HepG2 (cell line): ENCODE data around the gene ZCCHC8. TPM values are rescaled to one million over a fixed set of nuclear protein-coding genes. Genes with fewer than 3 reads are reported as not detected.

ENCODE experiments used
- ATAC-seq: fragments of 200-7000 bp; cut with Tn5 transposase; 3 replicates; pipeline ENCODE4 v1.9.1; 2020; ENCODE audit warnings: mild to moderate bottlenecking, moderate library complexity
- BruUV-seq: library from RNA; stranded (reverse); fragments of 400-500 nt; replicated peaks from 2 replicates; lab custom pipeline; 2021; lab: Mats Ljungman, UMichigan
- CTCF ChIA-PET: fragments of 300-600 bp; formaldehyde crosslinking; extraction: SDS; loops from one replicate; lab custom pipeline; 2021; ENCODE audit warnings: low total read pairs, inconsistent platforms, low intra/inter-chr PET ratio; lab: Yijun Ruan, JAX
- POLR2A ChIA-PET: fragments of 350-600 bp; sonication (Branson Sonifier 250); formaldehyde crosslinking; loops from one replicate; lab custom pipeline; 2020; ENCODE audit warnings: antibody characterized with exemption, inconsistent platforms; lab: Yijun Ruan, JAX
- DNase-seq: peaks from one replicate; pipeline ENCODE4 v3.0.0-alpha.2; 2015; ENCODE audit warnings: low spot score
- FAIRE-seq: peaks from 3 replicates; lab custom pipeline; 2011; peaks lifted over from hg19 to GRCh38; lab: Jason Lieb, UNC
- H2AFZ ChIP-seq: one replicate; pipeline ENCODE4 v1.6.1; 2011; ENCODE audit warnings: low read length, inconsistent platforms
- H3K27ac ChIP-seq: fragments of 300-600 bp; 3 replicates; pipeline ENCODE4 v1.8.0; 2011; ENCODE audit warnings: mixed run types, mild to moderate bottlenecking, mixed read lengths, low read length, inconsistent platforms; ENCODE audit not compliant: insufficient read depth; ENCODE audit errors: extremely low read length
- H3K27me3 ChIP-seq, 2 experiments: fragments of 200-600 bp in 1 of 2; 2 replicates in 1 of 2; 3 replicates in 1 of 2; pipeline versions ENCODE4 v1.6.0 to v1.8.0; 2011; ENCODE audit warnings: low read length in 2 of 2, mild to moderate bottlenecking in 2 of 2, moderate library complexity in 2 of 2, inconsistent platforms in 1 of 2; ENCODE audit not compliant: insufficient read depth in 2 of 2, control insufficient read depth in 1 of 2
- H3K36me3 ChIP-seq, 2 experiments: fragments of 200-600 bp in 1 of 2; replicated peaks in 1 of 2; 2 replicates in 1 of 2; 3 replicates in 1 of 2; pipeline versions ENCODE4 v1.5.1 to v1.8.0; 2011; ENCODE audit warnings: low read length in 2 of 2, inconsistent platforms in 1 of 2; ENCODE audit not compliant: insufficient read depth in 2 of 2, control insufficient read depth in 1 of 2
- H3K4me1 ChIP-seq: 2 replicates; pipeline ENCODE4 v1.5.1; 2012; ENCODE audit warnings: low read length, inconsistent platforms; ENCODE audit not compliant: insufficient read depth
- H3K4me2 ChIP-seq: 2 replicates; pipeline ENCODE4 v1.6.0; 2011; ENCODE audit warnings: low read depth, low read length, inconsistent platforms
- H3K4me3 ChIP-seq, 3 experiments: fragments of 200-600 bp in 1 of 3; sonication (generic), shearing (Covaris generic) in 1 of 3; replicated peaks in 1 of 3; 2 replicates each; pipeline ENCODE4 v1.5.1; 2011 to 2016; ENCODE audit warnings: low read length in 3 of 3, inconsistent platforms in 2 of 3, low read depth in 2 of 3, mild to moderate bottlenecking in 2 of 3, control low read depth in 1 of 3, mixed read lengths in 1 of 3; ENCODE audit not compliant: insufficient read depth in 1 of 3
- H3K79me2 ChIP-seq: one replicate; pipeline ENCODE4 v1.6.1; 2011; ENCODE audit warnings: low read length, inconsistent platforms; ENCODE audit not compliant: insufficient read depth
- H3K9ac ChIP-seq: 2 replicates; pipeline ENCODE4 v1.6.0; 2011; ENCODE audit warnings: mild to moderate bottlenecking, low read depth, low read length, inconsistent platforms; ENCODE audit not compliant: insufficient read depth
- H3K9me3 ChIP-seq: 2 replicates; pipeline ENCODE4 v1.5.1; 2012; ENCODE audit warnings: mild to moderate bottlenecking, low read length
- H4K20me1 ChIP-seq: 2 replicates; pipeline ENCODE4 v1.6.0; 2011; ENCODE audit warnings: inconsistent platforms, mild to moderate bottlenecking, low read length, moderate library complexity; ENCODE audit not compliant: insufficient read depth
- CCAR2 ChIP-seq: fragments of 200-400 bp; formaldehyde crosslinking; optimal IDR thresholded peaks from 2 replicates; pipeline ENCODE3; 2018; ENCODE audit warnings: low read depth, mild to moderate bottlenecking, low read length, moderate library complexity
- CREBL2 ChIP-seq: sonication (generic); formaldehyde crosslinking; IDR thresholded peaks from 2 replicates; pipeline ENCODE4 v1.8.1; 2023; ENCODE audit warnings: missing genetic modification reagents, mild to moderate bottlenecking, borderline replicate concordance
- HMGA1 ChIP-seq: sonication (generic); formaldehyde crosslinking; conservative IDR thresholded peaks from 2 replicates; pipeline ENCODE4 v1.4.0; 2020; ENCODE audit warnings: missing genetic modification reagents
- NONO ChIP-seq, 2 experiments: fragments of 450-650 bp in 1 of 2; sonication (generic) in 1 of 2; formaldehyde crosslinking in 1 of 2; IDR thresholded peaks in 1 of 2; conservative IDR thresholded peaks in 1 of 2; 2 replicates each; pipeline versions ENCODE4 v1.6.1 to v1.8.0; 2017 to 2022; ENCODE audit warnings: mild to moderate bottlenecking in 1 of 2, missing genetic modification reagents in 1 of 2, moderate library complexity in 1 of 2
- TBX2 ChIP-seq: sonication (generic); formaldehyde crosslinking; IDR thresholded peaks from 2 replicates; pipeline ENCODE4 v1.5.0; 2020; ENCODE audit warnings: missing genetic modification reagents, mild to moderate bottlenecking, borderline replicate concordance
- TCF12 ChIP-seq, 2 experiments: fragments of 450-650 bp in 1 of 2; sonication (generic) in 1 of 2; formaldehyde crosslinking in 1 of 2; IDR thresholded peaks; 2 replicates each; pipeline versions ENCODE4 v1.6.1 to v1.8.0; 2017 to 2022; ENCODE audit warnings: antibody characterized with exemption in 1 of 2, mild to moderate bottlenecking in 1 of 2, missing genetic modification reagents in 1 of 2, moderate library complexity in 1 of 2
- ZEB1 ChIP-seq: IDR thresholded peaks from 2 replicates; pipeline ENCODE4 v1.6.1; 2012; ENCODE audit warnings: mild to moderate bottlenecking, low read depth, inconsistent platforms; ENCODE audit not compliant: insufficient replicate concordance
- ZNF124 ChIP-seq: sonication (generic); formaldehyde crosslinking; IDR thresholded peaks from 2 replicates; pipeline ENCODE4 v1.4.0; 2020; ENCODE audit warnings: missing genetic modification reagents
- ZNF326 ChIP-seq: sonication (generic); formaldehyde crosslinking; IDR thresholded peaks from 2 replicates; pipeline ENCODE4 v1.4.0; 2020; ENCODE audit warnings: missing genetic modification reagents, borderline replicate concordance
- ZNF552 ChIP-seq: sonication (generic); formaldehyde crosslinking; IDR thresholded peaks from 2 replicates; pipeline ENCODE4 v1.9.0; 2022; ENCODE audit warnings: missing genetic modification reagents, mild to moderate bottlenecking, borderline replicate concordance
- WGBS: methylation state at CpG from one replicate; pipeline ENCODE4 v1.1.6; 2017; ENCODE audit warnings: low lambda C conversion rate; 5-methylcytosine and 5-hydroxymethylcytosine counted together
- in situ Hi-C: cut with HindIII; loops from 2 replicates; pipeline ENCODE4 v1.10.0; 2017; ENCODE audit warnings: low pct_unique_long_range_greater_than_20kb; ENCODE audit not compliant: extremely low pct_ligation_motif_present
- intact Hi-C: fragments of 100-400 bp; cut with micrococcal nuclease; formaldehyde crosslinking; loops from one replicate; pipeline ENCODE4 v1.10.0; 2022; ENCODE audit not compliant: unreplicated experiment
- polyA plus RNA-seq, 8 experiments: library from polyadenylated mRNA; depleted of rRNA in 3 of 8; stranded (reverse) in 7 of 8; unstranded in 1 of 8; fragments of >200 nt; fragmentation: Illumina TruSeq in 4 of 8; extraction: Trizol in 4 of 8; gene quantifications; 2 replicates each; pipeline versions ENCODE4 v1.2.1 to v1.2.3, GENCODE V29; 2011 to 2016; ENCODE audit warnings: low read depth in 4 of 8, missing spikeins in 1 of 8, mixed read lengths in 1 of 8; ENCODE audit not compliant: insufficient read depth in 1 of 8
- total RNA-seq, 5 experiments: library from RNA; depleted of rRNA; stranded (reverse); fragments of >200 nt; fragmentation: Illumina TruSeq; extraction: Trizol; gene quantifications; 2 replicates each; pipeline ENCODE4 v1.2.3, GENCODE V29; 2016; ENCODE audit warnings: low read depth in 1 of 5

ZCCHC8 gene
- total and polyA plus RNA-seq, 2 of the 13 experiments (the other 11 are each of a cell fraction or from before 2014, with no cell fraction given) = 18.6 to 20.9 TPM

- no peaks in the 10 kb centered on the region for H3K9me3 ChIP-seq
- no peaks in the 10 kb centered on the region; a peak in 1 of 5 replicates for H3K27me3 ChIP-seq
- 98% methylated on average over 6 of the region's 6 CpGs for WGBS
- in situ Hi-C loops (no loop called here), intact Hi-C loops (loop anchor here (10.0 kb wide), 1 partner anchor 226 kb away; the partner anchor contains the start of gene DENR)
- H3K36me3 ChIP-seq = peaks cover 0 to 19% of the 10 kb centered on the region in 2 experiments
- no peak for FAIRE-seq
- H2AFZ ChIP-seq = no peak overlapping the region
- H3K27ac ChIP-seq = no peak overlapping the region
- H3K79me2 ChIP-seq = peaks cover 57% of the 10 kb centered on the region
- ATAC-seq = no peak
- TF ChIP-seq CCAR2 = no peak
- TF ChIP-seq ZNF326 = no peak
- TF ChIP-seq NONO (IDR thresholded peaks at IDR 0.05) = no peak
- TF ChIP-seq NONO (CRISPR knock-in tag; conservative IDR thresholded peaks at IDR 0.05) = no peak
- TF ChIP-seq ZNF124 = no peak
- TF ChIP-seq ZEB1 = no peak
- TF ChIP-seq CREBL2 (CRISPR knock-in tag) = no peak
- TF ChIP-seq TCF12 (IDR thresholded peaks at IDR 0.05) = no peak
- no peak for TF ChIP-seq TCF12 (CRISPR knock-in tag; IDR thresholded peaks at IDR 0.05)
- no peak for TF ChIP-seq HMGA1 (CRISPR knock-in tag)
- no peak for TF ChIP-seq ZNF552 (CRISPR knock-in tag)
- no peak for TF ChIP-seq TBX2 (CRISPR knock-in tag)
- ChIA-PET CTCF (no interaction called here), POLR2A (no interaction called here)
- no peak overlapping the region for H3K4me2 ChIP-seq
- DNase-seq = no peak
- H3K9ac ChIP-seq = no peak overlapping the region
- no peak overlapping the region for H3K4me3 ChIP-seq
- no TSS peak for BruUV-seq
- peaks cover 13% of the 10 kb centered on the region for H3K4me1 ChIP-seq
- H4K20me1 ChIP-seq = peaks cover 15% of the 10 kb centered on the region
These were observed 28.3 kb upstream of the ZCCHC8 start for GRCh38 chr12:122528992-122529391.
